GM12878 (cell line): ENCODE data around the gene PPFIBP1.

Experiments used
- ATF2 ChIP-seq: IDR thresholded peaks from 2 replicates; pipeline ENCODE4 v1.6.1; 2012; ENCODE audit warnings: low read length, inconsistent platforms
- CREM ChIP-seq: IDR thresholded peaks from 2 replicates; pipeline ENCODE4 v1.6.1; 2014; ENCODE audit warnings: antibody characterized with exemption, low read depth
- POLR2AphosphoS2 ChIP-seq: IDR thresholded peaks from 2 replicates; pipeline ENCODE4 v1.6.1; 2011; ENCODE audit warnings: low read depth, mild to moderate bottlenecking, low read length, improper control_type of control experiment, moderate library complexity
- POLR2AphosphoS5 ChIP-seq: IDR thresholded peaks from 2 replicates; pipeline ENCODE4 v1.6.1; 2011; ENCODE audit warnings: mild to moderate bottlenecking, low read length, inconsistent platforms
- SMARCA5 ChIP-seq: fragments of 450-650 bp; IDR thresholded peaks from 2 replicates; pipeline ENCODE4 v1.6.1; 2017; ENCODE audit warnings: mild to moderate bottlenecking
- TF ChIP-seq, protein P1 (sequence below), 3 experiments: IDR thresholded peaks in 2 of 3; conservative IDR thresholded peaks in 1 of 3; 2 replicates each; pipeline ENCODE4 v1.5.1; 2011; ENCODE audit warnings: low read depth in 3 of 3, low read length in 3 of 3, mild to moderate bottlenecking in 3 of 3, control low read depth in 2 of 3, moderate library complexity in 2 of 3, inconsistent platforms in 1 of 3, mixed read lengths in 1 of 3; ENCODE audit not compliant: control insufficient read depth in 2 of 3, insufficient read depth in 1 of 3; ENCODE audit errors: extremely low read depth in 1 of 3
- TF ChIP-seq, protein P2 (sequence below): IDR thresholded peaks from 2 replicates; pipeline ENCODE4 v1.6.1; 2011; ENCODE audit warnings: borderline replicate concordance, low read depth, mild to moderate bottlenecking, moderate library complexity, low read length; ENCODE audit not compliant: insufficient read depth, poor library complexity, severe bottlenecking

DNA sequence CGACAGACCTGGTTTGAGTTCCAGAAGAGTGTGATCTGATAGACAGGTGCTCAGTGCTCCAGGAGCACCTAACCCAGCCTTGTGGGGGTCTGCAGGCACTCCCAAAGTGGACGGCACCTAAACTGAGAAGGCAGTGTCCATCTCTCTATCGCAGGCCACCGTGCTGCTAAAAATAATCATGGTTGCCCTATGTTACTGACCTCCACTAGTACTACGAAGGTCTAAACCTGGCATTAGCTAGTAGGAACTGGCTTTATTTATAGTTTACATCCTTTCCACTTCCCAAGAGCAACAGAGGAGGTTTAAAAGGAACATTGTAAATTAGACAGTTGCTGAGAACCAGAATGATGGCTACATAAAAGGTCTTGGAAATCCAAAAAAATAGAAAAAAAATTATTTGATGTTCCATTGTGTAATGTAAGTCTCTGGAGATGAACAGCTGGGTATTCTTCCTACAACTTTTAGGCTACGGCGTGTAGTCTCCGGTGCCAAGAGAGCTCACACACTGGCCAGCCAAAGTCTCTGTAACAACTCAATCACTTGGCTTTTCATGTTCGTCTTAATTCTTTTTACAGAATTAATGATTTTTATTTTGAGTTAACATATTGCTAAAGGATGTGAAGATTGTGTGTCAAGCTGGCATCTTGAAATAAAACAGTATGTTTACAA lies 27.3 kb downstream of the PPFIBP1 start:
- TF ChIP-seq, protein P1, sequence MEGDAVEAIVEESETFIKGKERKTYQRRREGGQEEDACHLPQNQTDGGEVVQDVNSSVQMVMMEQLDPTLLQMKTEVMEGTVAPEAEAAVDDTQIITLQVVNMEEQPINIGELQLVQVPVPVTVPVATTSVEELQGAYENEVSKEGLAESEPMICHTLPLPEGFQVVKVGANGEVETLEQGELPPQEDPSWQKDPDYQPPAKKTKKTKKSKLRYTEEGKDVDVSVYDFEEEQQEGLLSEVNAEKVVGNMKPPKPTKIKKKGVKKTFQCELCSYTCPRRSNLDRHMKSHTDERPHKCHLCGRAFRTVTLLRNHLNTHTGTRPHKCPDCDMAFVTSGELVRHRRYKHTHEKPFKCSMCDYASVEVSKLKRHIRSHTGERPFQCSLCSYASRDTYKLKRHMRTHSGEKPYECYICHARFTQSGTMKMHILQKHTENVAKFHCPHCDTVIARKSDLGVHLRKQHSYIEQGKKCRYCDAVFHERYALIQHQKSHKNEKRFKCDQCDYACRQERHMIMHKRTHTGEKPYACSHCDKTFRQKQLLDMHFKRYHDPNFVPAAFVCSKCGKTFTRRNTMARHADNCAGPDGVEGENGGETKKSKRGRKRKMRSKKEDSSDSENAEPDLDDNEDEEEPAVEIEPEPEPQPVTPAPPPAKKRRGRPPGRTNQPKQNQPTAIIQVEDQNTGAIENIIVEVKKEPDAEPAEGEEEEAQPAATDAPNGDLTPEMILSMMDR (IDR thresholded peaks at IDR 0.05 in 2 of 3, conservative IDR thresholded peaks at IDR 0.05 in 1 of 3; ENCODE audit: control insufficient read depth in 2 of 3, extremely low read depth in 1 of 3, insufficient read depth in 1 of 3, low read depth in 3 of 3, low read length in 3 of 3), result no peak
- TF ChIP-seq POLR2AphosphoS2 (no peak), SMARCA5 (no peak), POLR2AphosphoS5 (no peak), CREM (no peak), ATF2 (no peak)
- TF ChIP-seq, protein P2, sequence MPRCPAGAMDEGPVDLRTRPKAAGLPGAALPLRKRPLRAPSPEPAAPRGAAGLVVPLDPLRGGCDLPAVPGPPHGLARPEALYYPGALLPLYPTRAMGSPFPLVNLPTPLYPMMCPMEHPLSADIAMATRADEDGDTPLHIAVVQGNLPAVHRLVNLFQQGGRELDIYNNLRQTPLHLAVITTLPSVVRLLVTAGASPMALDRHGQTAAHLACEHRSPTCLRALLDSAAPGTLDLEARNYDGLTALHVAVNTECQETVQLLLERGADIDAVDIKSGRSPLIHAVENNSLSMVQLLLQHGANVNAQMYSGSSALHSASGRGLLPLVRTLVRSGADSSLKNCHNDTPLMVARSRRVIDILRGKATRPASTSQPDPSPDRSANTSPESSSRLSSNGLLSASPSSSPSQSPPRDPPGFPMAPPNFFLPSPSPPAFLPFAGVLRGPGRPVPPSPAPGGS, result no peak
